Measurements from ENCODE around the gene SGMS1.
A peak's percentile ranks its signal among the peaks of the same experiment; 100 is the strongest.
"Not testable (repeated sequence)": the region's sequence is repeated elsewhere in the genome, so short reads cannot be mapped to it uniquely, and the experiment has no call there.

SGMS1 gene

GRCh38 chr10:50393784-50394467 is 229.8 kb downstream of the SGMS1 start:
- DNase-seq, result peak; percentile 8

- DNase-seq, result no peak
Observed at GRCh38 chr10:50392966-50393718, 230.6 kb downstream of the SGMS1 start.

- no peak for DNase-seq
Observed at GRCh38 chr10:50392426-50392825, 231.3 kb downstream of the SGMS1 start.

GRCh38 chr10:50390302-50390701 is 233.5 kb downstream of the SGMS1 start:
- DNase-seq, result no peak

GRCh38 chr10:50388181-50388580 is 235.6 kb downstream of the SGMS1 start:
- DNase-seq, result no peak

- no peak for DNase-seq
Observed at GRCh38 chr10:50387732-50388073, 236.1 kb downstream of the SGMS1 start.

- no peak for DNase-seq
Observed at GRCh38 chr10:50387007-50387731, 236.6 kb downstream of the SGMS1 start.

GRCh38 chr10:50385624-50386023 is 238.1 kb downstream of the SGMS1 start:
- DNase-seq, result peak; percentile 44

GRCh38 chr10:50384898-50385297 is 238.9 kb downstream of the SGMS1 start:
- no peak for DNase-seq

GRCh38 chr10:50384238-50384637 is 239.5 kb downstream of the SGMS1 start:
- no peak for DNase-seq

GRCh38 chr10:50382576-50383023 is 241.2 kb downstream of the SGMS1 start:
- DNase-seq, result no peak

- no peak for DNase-seq
Observed at GRCh38 chr10:50381642-50382041, 242.1 kb downstream of the SGMS1 start.

- DNase-seq, result no peak
Observed at GRCh38 chr10:50379616-50380015, 244.1 kb downstream of the SGMS1 start.

- no peak for DNase-seq
Observed at GRCh38 chr10:50375745-50376144, 248.0 kb downstream of the SGMS1 start.

- peak; percentile 54 for DNase-seq
Observed at GRCh38 chr10:50375051-50375452, 248.7 kb downstream of the SGMS1 start.

- no peak for DNase-seq
Observed at GRCh38 chr10:50373821-50374501, 249.8 kb downstream of the SGMS1 start.

GRCh38 chr10:50369931-50370330 is 253.8 kb downstream of the SGMS1 start:
- no peak for DNase-seq

GRCh38 chr10:50367732-50368131 is 256.0 kb downstream of the SGMS1 start:
- no peak for DNase-seq

GRCh38 chr10:50366421-50366820 is 257.3 kb downstream of the SGMS1 start:
- DNase-seq, result not testable (repeated sequence)

- not testable (repeated sequence) for DNase-seq
Observed at GRCh38 chr10:50364730-50365129, 259.0 kb downstream of the SGMS1 start.

GRCh38 chr10:50362547-50363125 is 261.1 kb downstream of the SGMS1 start:
- no peak for DNase-seq

- no peak for DNase-seq
Observed at GRCh38 chr10:50361946-50362345, 261.8 kb downstream of the SGMS1 start.
